Left kidney (tissue), 2 donors: ENCODE measurements around the gene ZSWIM5. TPM values are rescaled to one million over a fixed set of nuclear protein-coding genes. Genes with fewer than 3 reads are reported as not detected.
A peak's percentile ranks its signal among the peaks of the same experiment; 100 is the strongest.
"Not testable (repeated sequence)": the region's sequence is repeated elsewhere in the genome, so short reads cannot be mapped to it uniquely, and the experiment has no call there.

Experiments used
- DNase-seq: peaks from one replicate; pipeline ENCODE4 v3.0.0-alpha.2; 2013
- polyA plus RNA-seq: library from polyadenylated mRNA; unstranded; fragments of 120-200 nt; gene quantifications from one replicate; pipeline ENCODE4 v1.2.1, GENCODE V29; 2013; ENCODE audit not compliant: insufficient read length

The ZSWIM5 gene
- polyA plus RNA-seq, 1 donor, result 9.6 TPM

- no peak for DNase-seq
Measured at GRCh38 chr1:45146833-45147232, 59.6 kb downstream of the ZSWIM5 start.

- no peak for DNase-seq
Measured at GRCh38 chr1:45141247-45142003, 65.0 kb downstream of the ZSWIM5 start.

- DNase-seq, result no peak
Measured at GRCh38 chr1:45136984-45137383, 69.4 kb downstream of the ZSWIM5 start.

- DNase-seq, result no peak
Measured at GRCh38 chr1:45135316-45135715, 71.1 kb downstream of the ZSWIM5 start.

- peak; percentile 35 for DNase-seq
Measured at GRCh38 chr1:45134461-45134873, 71.9 kb downstream of the ZSWIM5 start.

- not testable (repeated sequence) for DNase-seq
Measured at GRCh38 chr1:45132719-45133118, 73.7 kb downstream of the ZSWIM5 start.

GRCh38 chr1:45123358-45123757 is 83.0 kb downstream of the ZSWIM5 start:
- no peak for DNase-seq

- DNase-seq, result no peak
Measured at GRCh38 chr1:45122724-45123123, 83.7 kb downstream of the ZSWIM5 start.

- no peak for DNase-seq
Measured at GRCh38 chr1:45117766-45118165, 88.6 kb downstream of the ZSWIM5 start.

- no peak for DNase-seq
Measured at GRCh38 chr1:45116820-45117219, 89.6 kb downstream of the ZSWIM5 start.

GRCh38 chr1:45116340-45116739 is 90.1 kb downstream of the ZSWIM5 start:
- no peak for DNase-seq

GRCh38 chr1:45115198-45115597 is 91.2 kb downstream of the ZSWIM5 start:
- DNase-seq, result not testable (repeated sequence)

- DNase-seq, result no peak
Measured at GRCh38 chr1:45112661-45113060, 93.7 kb downstream of the ZSWIM5 start.

- DNase-seq, result no peak
Measured at GRCh38 chr1:45111239-45111638, 95.2 kb downstream of the ZSWIM5 start.

GRCh38 chr1:45107782-45108181 is 98.6 kb downstream of the ZSWIM5 start:
- DNase-seq, result no peak

- DNase-seq, result not testable (repeated sequence)
Measured at GRCh38 chr1:45106864-45107263, 99.5 kb downstream of the ZSWIM5 start.

GRCh38 chr1:45106156-45106545 is 100.3 kb downstream of the ZSWIM5 start:
- DNase-seq, result not testable (repeated sequence)

- not testable (repeated sequence) for DNase-seq
Measured at GRCh38 chr1:45105486-45106155, 100.8 kb downstream of the ZSWIM5 start.

- no peak for DNase-seq
Measured at GRCh38 chr1:45103534-45103933, 102.9 kb downstream of the ZSWIM5 start.

GRCh38 chr1:45101947-45102346 is 104.5 kb downstream of the ZSWIM5 start:
- DNase-seq, result no peak

GRCh38 chr1:45101528-45101927 is 104.9 kb downstream of the ZSWIM5 start:
- not testable (repeated sequence) for DNase-seq

- DNase-seq, result no peak
Measured at GRCh38 chr1:45097944-45098343, 108.5 kb downstream of the ZSWIM5 start.

GRCh38 chr1:45097079-45097478 is 109.3 kb downstream of the ZSWIM5 start:
- no peak for DNase-seq

- DNase-seq, result no peak
Measured at GRCh38 chr1:45095450-45095849, 111.0 kb downstream of the ZSWIM5 start.
